GM18873 (cell line): Measurements from ENCODE around the gene CDK10.

Experiments used
- ATAC-seq: cut with Tn5 transposase; IDR thresholded peaks from one replicate; pipeline ENCODE4 v1.9.1; 2021; ENCODE audit warnings: mild to moderate bottlenecking, moderate library complexity, moderate number of reproducible peaks; ENCODE audit not compliant: unreplicated experiment, low FRiP score

Gene CDK10

GRCh38 chr16:89709166-89709565 is 22.7 kb downstream of the CDK10 start:
- ATAC-seq: no peak

GRCh38 chr16:89709716-89710432 is 23.4 kb downstream of the CDK10 start:
- no peak for ATAC-seq

GRCh38 chr16:89710709-89711564 is 24.4 kb downstream of the CDK10 start:
- ATAC-seq: no peak

- no peak for ATAC-seq
Measured at GRCh38 chr16:89711601-89712273, 25.2 kb downstream of the CDK10 start.

- no peak for ATAC-seq
Measured at GRCh38 chr16:89712274-89712781, 25.8 kb downstream of the CDK10 start.

GRCh38 chr16:89716493-89716892 is 30.0 kb downstream of the CDK10 start:
- no peak for ATAC-seq

GRCh38 chr16:89716916-89717687 is 30.6 kb downstream of the CDK10 start:
- ATAC-seq: no peak

GRCh38 chr16:89717688-89718505 is 31.4 kb downstream of the CDK10 start:
- ATAC-seq: no peak

GRCh38 chr16:89720551-89720812 is 34.0 kb downstream of the CDK10 start:
- no peak for ATAC-seq

GRCh38 chr16:89720813-89721545 is 34.5 kb downstream of the CDK10 start, which contains the start of the genes VPS9D1 and ZNF276:
Gene VPS9D1 (minus strand): TSS chr16:89720898. CDS start chr16:89720861, 37 bp downstream.
Gene ZNF276 (plus strand): TSS chr16:89721537. CDS start chr16:89721641, 104 bp downstream.
- no peak for ATAC-seq

- no peak for ATAC-seq
Measured at GRCh38 chr16:89721546-89722391, 35.3 kb downstream of the CDK10 start.

- no peak for ATAC-seq
Measured at GRCh38 chr16:89722392-89723278, 36.1 kb downstream of the CDK10 start.

GRCh38 chr16:89723279-89724250 is 37.1 kb downstream of the CDK10 start:
- ATAC-seq: no peak

GRCh38 chr16:89727406-89728120 is 41.1 kb downstream of the CDK10 start:
- ATAC-seq: no peak

GRCh38 chr16:89729293-89729692 is 42.8 kb downstream of the CDK10 start:
- ATAC-seq: no peak
